K562 (cell line): ENCODE measurements around the gene DIS3L2. TPM values are rescaled to one million over a fixed set of nuclear protein-coding genes. Genes with fewer than 3 reads are reported as not detected.

ENCODE experiments used
- ATAC-seq: fragments of 200-7000 bp; cut with Tn5 transposase; 3 replicates; pipeline ENCODE4 v1.9.1; 2020; ENCODE audit warnings: moderate library complexity
- BruUV-seq: library from RNA; stranded (reverse); fragments of 400-500 nt; replicated peaks from 2 replicates; lab custom pipeline; 2021; lab: Mats Ljungman, UMichigan
- CTCF ChIA-PET: fragments of 300-600 bp; formaldehyde crosslinking; extraction: SDS; loops from one replicate; lab custom pipeline; 2021; ENCODE audit warnings: low intra/inter-chr PET ratio; lab: Yijun Ruan, JAX
- POLR2A ChIA-PET: fragments of 300-600, 350-650 bp; sonication (Branson Sonifier 250); formaldehyde crosslinking; extraction: SDS; loops from one replicate; lab custom pipeline; 2021; ENCODE audit warnings: antibody characterized with exemption, inconsistent platforms; lab: Yijun Ruan, JAX
- DNase-seq, 4 experiments: peaks; one replicate each; pipeline versions ENCODE4 v3.0.0 to v3.0.0-alpha.2; 2011 to 2018; ENCODE audit warnings: low spot score in 3 of 4, mixed read lengths in 3 of 4; ENCODE audit errors: extremely low read depth in 1 of 4
- FAIRE-seq: peaks from 2 replicates; lab custom pipeline; 2011; peaks lifted over from hg19 to GRCh38; lab: Jason Lieb, UNC
- H2AFZ ChIP-seq: 2 replicates; pipeline ENCODE4 v1.6.0; 2011; ENCODE audit warnings: low read depth, low read length, control low read depth, inconsistent platforms
- H3K27ac ChIP-seq: fragments of 200-600 bp; 3 replicates; pipeline ENCODE4 v1.8.0; 2011; ENCODE audit warnings: low read depth, mild to moderate bottlenecking, control low read depth, inconsistent platforms, low read length, moderate library complexity, mixed read lengths; ENCODE audit errors: extremely low read depth
- H3K27me3 ChIP-seq, 2 experiments: fragments of 300-600 bp in 1 of 2; 2 replicates in 1 of 2; 3 replicates in 1 of 2; pipeline versions ENCODE4 v1.6.0 to v1.8.0; 2011; ENCODE audit warnings: inconsistent platforms in 2 of 2, low read length in 2 of 2, mild to moderate bottlenecking in 1 of 2, mixed read lengths in 1 of 2, moderate library complexity in 1 of 2; ENCODE audit not compliant: control insufficient read depth in 2 of 2, insufficient read depth in 2 of 2
- H3K36me3 ChIP-seq: fragments of 300-600 bp; 3 replicates; pipeline ENCODE4 v1.8.0; 2011; ENCODE audit warnings: mild to moderate bottlenecking, low read length, inconsistent platforms; ENCODE audit not compliant: control insufficient read depth, insufficient read depth
- H3K4me1 ChIP-seq, 2 experiments: fragments of 200-600 bp in 1 of 2; replicated peaks in 1 of 2; 2 replicates in 1 of 2; 3 replicates in 1 of 2; pipeline versions ENCODE4 v1.5.1 to v1.8.0; 2011; ENCODE audit warnings: inconsistent platforms in 2 of 2, low read length in 2 of 2, mild to moderate bottlenecking in 1 of 2, mixed read lengths in 1 of 2, moderate library complexity in 1 of 2; ENCODE audit not compliant: control insufficient read depth in 2 of 2, insufficient read depth in 2 of 2
- H3K4me2 ChIP-seq: 2 replicates; pipeline ENCODE4 v1.6.1; 2011; ENCODE audit warnings: low read length, control low read depth, inconsistent platforms, mixed read lengths; ENCODE audit not compliant: insufficient read depth
- H3K4me3 ChIP-seq: fragments of 200-600 bp; sonication (generic), shearing (Covaris generic); 2 replicates; pipeline ENCODE4 v1.5.1; 2016; ENCODE audit warnings: control low read depth, inconsistent platforms
- H3K79me2 ChIP-seq: fragments of 200-600 bp; 3 replicates; pipeline ENCODE4 v1.8.0; 2011; ENCODE audit warnings: low read length, inconsistent platforms; ENCODE audit not compliant: control insufficient read depth, insufficient read depth
- H3K9ac ChIP-seq, 2 experiments: 2 replicates each; pipeline versions ENCODE4 v1.6.0 to v1.6.1; 2011; ENCODE audit warnings: low read depth in 2 of 2, low read length in 2 of 2, control low read depth in 1 of 2, inconsistent platforms in 1 of 2, mild to moderate bottlenecking in 1 of 2, mixed read lengths in 1 of 2; ENCODE audit not compliant: insufficient read depth in 1 of 2
- H3K9me1 ChIP-seq: one replicate; pipeline ENCODE4 v1.6.0; 2011; ENCODE audit warnings: inconsistent platforms, mild to moderate bottlenecking, low read length, moderate library complexity; ENCODE audit not compliant: control insufficient read depth, insufficient read depth
- H3K9me3 ChIP-seq: replicated peaks from 2 replicates; pipeline ENCODE4 v1.5.1; 2011; ENCODE audit warnings: low read depth, low read length, inconsistent platforms; ENCODE audit not compliant: control insufficient read depth, insufficient read depth
- H4K20me1 ChIP-seq: replicated peaks from 2 replicates; pipeline ENCODE4 v1.6.1; 2011; ENCODE audit warnings: low read length, inconsistent platforms, mixed read lengths; ENCODE audit not compliant: control insufficient read depth, insufficient read depth
- BRD4 ChIP-seq: fragments of 200-600 bp; sonication (generic); IDR thresholded peaks from 2 replicates; pipeline ENCODE4 v1.6.1; 2017; ENCODE audit warnings: inconsistent platforms
- CHD2 ChIP-seq: IDR thresholded peaks from 2 replicates; pipeline ENCODE4 v1.6.1; 2011; ENCODE audit warnings: low read depth, low read length
- CUX1 ChIP-seq: fragments of 200-800 bp; sonication (Bioruptor generic); IDR thresholded peaks from 2 replicates; pipeline ENCODE4 v1.6.1; 2016; ENCODE audit warnings: missing genetic modification characterization, missing compliant biosample characterization
- NONO ChIP-seq, 2 experiments: fragments of 200-400 bp in 1 of 2; fragments of 450-650 bp in 1 of 2; formaldehyde crosslinking in 1 of 2; IDR thresholded peaks; 2 replicates each; pipeline ENCODE4 v1.6.1; 2017; ENCODE audit warnings: low read depth in 2 of 2, mild to moderate bottlenecking in 2 of 2, moderate library complexity in 2 of 2, low read length in 1 of 2
- ZC3H4 ChIP-seq: sonication (generic); formaldehyde crosslinking; IDR thresholded peaks from 2 replicates; pipeline ENCODE4 v1.9.0; 2021; ENCODE audit warnings: missing genetic modification reagents, borderline replicate concordance
- ZNF175 ChIP-seq: fragments of 200-800 bp; sonication (Bioruptor generic); IDR thresholded peaks from 2 replicates; pipeline ENCODE4 v1.6.1; 2016; ENCODE audit warnings: low read depth, mild to moderate bottlenecking, missing genetic modification characterization, missing compliant biosample characterization
- ZNF444 ChIP-seq: fragments of 250-450 bp; sonication (Bioruptor Pico); IDR thresholded peaks from 2 replicates; pipeline ENCODE4 v1.4.0; 2020; ENCODE audit warnings: mild to moderate bottlenecking, moderate library complexity
- ZNF785 ChIP-seq: fragments of 250-450 bp; sonication (Bioruptor Pico); IDR thresholded peaks from 2 replicates; pipeline ENCODE4 v1.4.0; 2020; ENCODE audit warnings: mild to moderate bottlenecking
- WGBS: fragments of 100-300 bp; shearing (Covaris generic); methylation state at CpG from one replicate; pipeline ENCODE4 v1.1.6; 2016; ENCODE audit warnings: low coverage, mixed read lengths; ENCODE audit not compliant: insufficient coverage; ENCODE audit errors: missing lambda C conversion rate; 5-methylcytosine and 5-hydroxymethylcytosine counted together
- in situ Hi-C: fragments of 300-500 bp; cut with MboI; formaldehyde crosslinking; loops from 4 replicates; pipeline ENCODE4 v1.15.0; 2018; ENCODE audit warnings: inconsistent platforms, mixed read lengths
- intact Hi-C: fragments of 100-400 bp; cut with micrococcal nuclease; formaldehyde crosslinking; loops from 2 replicates; pipeline ENCODE4 v1.14.2; 2022
- polyA plus RNA-seq, 8 experiments: library from polyadenylated mRNA; depleted of rRNA in 4 of 8; stranded (reverse) in 5 of 8; unstranded in 3 of 8; fragments of >200 nt; fragmentation: Nextera tagmentation in 2 of 8; fragmentation: Illumina TruSeq in 1 of 8; extraction: Ambion mirVana in 2 of 8; extraction: Trizol in 1 of 8; gene quantifications; 2 replicates each; pipeline versions ENCODE4 v1.2.1 to v1.2.3, GENCODE V29; 2011 to 2014; ENCODE audit warnings: inconsistent platforms in 1 of 8, missing spikeins in 1 of 8
- total RNA-seq, 7 experiments: library from RNA; depleted of rRNA in 6 of 7; stranded (reverse); fragments of >200 nt in 6 of 7; fragmentation: Illumina TruSeq in 2 of 7; extraction: Trizol in 2 of 7; gene quantifications; 2 replicates each; pipeline versions ENCODE4 v1.2.1 to v1.2.3, GENCODE V29; 2011 to 2021; ENCODE audit warnings: low replicate concordance in 1 of 7
- TF ChIP-seq, protein P1 (sequence below), 2 experiments: IDR thresholded peaks; 2 replicates each; pipeline ENCODE4 v1.6.1; 2012; ENCODE audit warnings: improper control_type of control experiment in 2 of 2, low read depth in 2 of 2, low read length in 2 of 2, borderline replicate concordance in 1 of 2

The DIS3L2 gene
- total and polyA plus RNA-seq, 9 of the 15 experiments (the other 6 are each of a cell fraction or from before 2014, with no cell fraction given), result 1.5 to 19.2 (median 11.2) TPM

GRCh38 chr2:232368311-232368731 lies 406.8 kb downstream of the DIS3L2 start (continued):
- TF ChIP-seq, protein P1, sequence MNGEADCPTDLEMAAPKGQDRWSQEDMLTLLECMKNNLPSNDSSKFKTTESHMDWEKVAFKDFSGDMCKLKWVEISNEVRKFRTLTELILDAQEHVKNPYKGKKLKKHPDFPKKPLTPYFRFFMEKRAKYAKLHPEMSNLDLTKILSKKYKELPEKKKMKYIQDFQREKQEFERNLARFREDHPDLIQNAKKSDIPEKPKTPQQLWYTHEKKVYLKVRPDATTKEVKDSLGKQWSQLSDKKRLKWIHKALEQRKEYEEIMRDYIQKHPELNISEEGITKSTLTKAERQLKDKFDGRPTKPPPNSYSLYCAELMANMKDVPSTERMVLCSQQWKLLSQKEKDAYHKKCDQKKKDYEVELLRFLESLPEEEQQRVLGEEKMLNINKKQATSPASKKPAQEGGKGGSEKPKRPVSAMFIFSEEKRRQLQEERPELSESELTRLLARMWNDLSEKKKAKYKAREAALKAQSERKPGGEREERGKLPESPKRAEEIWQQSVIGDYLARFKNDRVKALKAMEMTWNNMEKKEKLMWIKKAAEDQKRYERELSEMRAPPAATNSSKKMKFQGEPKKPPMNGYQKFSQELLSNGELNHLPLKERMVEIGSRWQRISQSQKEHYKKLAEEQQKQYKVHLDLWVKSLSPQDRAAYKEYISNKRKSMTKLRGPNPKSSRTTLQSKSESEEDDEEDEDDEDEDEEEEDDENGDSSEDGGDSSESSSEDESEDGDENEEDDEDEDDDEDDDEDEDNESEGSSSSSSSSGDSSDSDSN (IDR thresholded peaks at IDR 0.05; ENCODE audit: borderline replicate concordance in 1 of 2, low read depth in 2 of 2, low read length in 2 of 2), result no peak
- TF ChIP-seq CHD2 (no peak), BRD4 (no peak)

DNA sequence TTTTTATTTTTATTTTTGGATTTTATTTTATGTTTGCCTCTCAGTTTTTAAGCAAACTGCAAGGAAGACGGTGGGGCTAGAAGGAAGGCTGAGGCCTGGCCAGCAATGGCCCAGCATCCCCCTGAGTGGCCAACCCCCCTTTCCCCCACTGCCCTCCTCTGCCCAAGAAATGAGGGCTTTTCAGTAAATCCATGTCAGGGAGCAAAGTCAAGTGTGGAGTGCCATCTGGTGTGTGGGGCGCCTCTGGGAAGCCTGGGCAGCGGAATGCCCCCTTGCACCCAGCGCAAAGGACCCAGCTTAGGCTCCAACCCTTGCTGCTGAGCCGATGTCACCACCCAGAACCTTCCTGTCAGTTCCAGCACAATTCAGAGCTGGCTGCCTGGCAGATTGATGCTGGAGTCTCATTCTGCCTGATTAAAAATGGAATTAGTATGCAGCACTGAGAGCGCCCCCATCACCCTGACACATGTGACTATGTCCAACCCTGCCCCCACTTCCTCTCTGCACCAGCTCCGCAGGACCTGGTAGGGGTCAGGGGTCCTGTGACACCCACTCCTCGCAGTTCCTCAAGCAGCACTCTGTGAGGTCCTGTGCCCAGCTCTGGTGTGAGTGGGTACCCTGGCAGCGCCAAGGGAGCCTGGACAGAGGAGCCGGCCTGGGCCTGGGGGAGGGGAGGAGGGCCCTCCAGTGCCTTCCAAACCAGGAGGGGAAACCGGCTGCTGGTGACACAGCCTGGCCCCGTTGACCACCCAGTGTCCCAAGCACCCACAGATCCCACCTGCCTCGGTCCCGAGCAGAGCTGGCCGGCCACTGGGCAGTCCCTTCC lies 407.8 kb downstream of the DIS3L2 start:
- DNase-seq (no peak), ATAC-seq (no peak), FAIRE-seq (no peak)
- no peak for TF ChIP-seq ZNF444 (CRISPR knock-in tag)
- no peak for TF ChIP-seq ZNF175
- no peak for TF ChIP-seq ZC3H4 (CRISPR knock-in tag)
- TF ChIP-seq ZNF785, result no peak
- no peak for TF ChIP-seq CUX1
- TF ChIP-seq NONO (IDR thresholded peaks at IDR 0.05; ENCODE audit: low read depth in 2 of 2, low read length in 1 of 2), result no peak
- in situ Hi-C loops (no loop called here), intact Hi-C loops (loop anchor here (5.0 kb wide), 1 partner anchor 73 kb away; no protein-coding TSS in a partner anchor)
- Histone ChIP-seq H3K9me1 (no peaks in the 10 kb centered on the region), H3K9me3 (no peaks in the 10 kb centered on the region), H2AFZ (no peak overlapping the region), H3K4me3 (no peak overlapping the region), H3K4me1 (no peaks in the 10 kb centered on the region), H3K27me3 (peaks cover 0 to 17% of the 10 kb centered on the region in 2 experiments; a peak in 1 of 5 replicates), H3K9ac (no peak overlapping the region), H3K79me2 (no peaks in the 10 kb centered on the region), H3K27ac (no peak overlapping the region), H3K4me2 (no peak overlapping the region), H3K36me3 (no peaks in the 10 kb centered on the region), H4K20me1 (no peaks in the 10 kb centered on the region)
- CTCF ChIA-PET, result no interaction called here
- no TSS peak for BruUV-seq
- POLR2A ChIA-PET, result no interaction called here
- 2% methylated on average over 9 of the region's 15 CpGs for WGBS
